ENCODE results near the gene MMP17. TPM values are rescaled to one million over a fixed set of nuclear protein-coding genes. Genes with fewer than 3 reads are reported as not detected.

MMP17 gene
- total RNA-seq, 2 donors from 2014 or later: 10.9 to 12.0 TPM

DNA sequence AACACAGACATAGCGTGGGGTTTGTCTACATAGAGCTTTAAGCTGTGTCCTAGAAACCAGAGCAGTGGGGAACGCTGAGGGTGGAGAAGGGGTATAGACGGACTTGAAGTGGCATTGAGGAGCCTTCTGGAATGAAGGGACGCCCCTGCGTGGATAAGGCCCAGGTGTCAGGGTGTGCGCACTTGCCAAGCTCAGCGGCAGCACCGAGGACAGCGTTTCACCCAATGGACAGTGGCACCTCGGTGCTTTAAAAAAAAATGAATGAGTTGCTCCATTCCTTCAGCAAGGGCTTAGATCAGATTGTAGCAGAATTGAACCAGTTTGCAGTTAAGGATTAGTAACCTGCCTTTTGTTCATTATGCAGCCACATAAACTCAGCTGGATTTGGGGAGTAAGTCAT lies 33.6 kb upstream of the MMP17 start:
- peaks cover 6% of the 10 kb centered on the region for H3K4me1 Mint-ChIP-seq
- no peak overlapping the region for H3K27ac Mint-ChIP-seq
- Histone ChIP-seq H3K4me1 (ENCODE audit: control insufficient read depth, insufficient read depth, low read length) (peaks cover 4% of the 10 kb centered on the region), H3K9ac (ENCODE audit: extremely low read depth, low read length, poor library complexity, severe bottlenecking) (no peak overlapping the region), H3K9me3 (ENCODE audit: control insufficient read depth, low read length) (no peaks in the 10 kb centered on the region), H3K4me3 (ENCODE audit: low read length) (no peak overlapping the region), H3K27me3 (ENCODE audit: control insufficient read depth, insufficient read depth, low read length, poor library complexity, severe bottlenecking) (no peaks in the 10 kb centered on the region), H3K27ac (ENCODE audit: low read depth, low read length) (no peak overlapping the region), H3K36me3 (ENCODE audit: control insufficient read depth, insufficient read depth, low read length) (peaks cover 44% of the 10 kb centered on the region)
- WGBS, 2 experiments (ENCODE audit: insufficient coverage in 1 of 2, insufficient read length in 1 of 2): 93 to 98% methylated on average over 10 of the region's 10 CpGs
- no peak overlapping the region for H3K4me3 Mint-ChIP-seq
- H3K9me3 Mint-ChIP-seq: peaks cover 6% of the 10 kb centered on the region
- TF ChIP-seq, protein P1, sequence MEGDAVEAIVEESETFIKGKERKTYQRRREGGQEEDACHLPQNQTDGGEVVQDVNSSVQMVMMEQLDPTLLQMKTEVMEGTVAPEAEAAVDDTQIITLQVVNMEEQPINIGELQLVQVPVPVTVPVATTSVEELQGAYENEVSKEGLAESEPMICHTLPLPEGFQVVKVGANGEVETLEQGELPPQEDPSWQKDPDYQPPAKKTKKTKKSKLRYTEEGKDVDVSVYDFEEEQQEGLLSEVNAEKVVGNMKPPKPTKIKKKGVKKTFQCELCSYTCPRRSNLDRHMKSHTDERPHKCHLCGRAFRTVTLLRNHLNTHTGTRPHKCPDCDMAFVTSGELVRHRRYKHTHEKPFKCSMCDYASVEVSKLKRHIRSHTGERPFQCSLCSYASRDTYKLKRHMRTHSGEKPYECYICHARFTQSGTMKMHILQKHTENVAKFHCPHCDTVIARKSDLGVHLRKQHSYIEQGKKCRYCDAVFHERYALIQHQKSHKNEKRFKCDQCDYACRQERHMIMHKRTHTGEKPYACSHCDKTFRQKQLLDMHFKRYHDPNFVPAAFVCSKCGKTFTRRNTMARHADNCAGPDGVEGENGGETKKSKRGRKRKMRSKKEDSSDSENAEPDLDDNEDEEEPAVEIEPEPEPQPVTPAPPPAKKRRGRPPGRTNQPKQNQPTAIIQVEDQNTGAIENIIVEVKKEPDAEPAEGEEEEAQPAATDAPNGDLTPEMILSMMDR (conservative IDR thresholded peaks at IDR 0.05): no peak
- H3K36me3 Mint-ChIP-seq (ENCODE audit: low read depth): peaks cover 70% of the 10 kb centered on the region
- no peaks in the 10 kb centered on the region for H3K27me3 Mint-ChIP-seq (ENCODE audit: insufficient read depth)
- DNase-seq: no peak

DNA sequence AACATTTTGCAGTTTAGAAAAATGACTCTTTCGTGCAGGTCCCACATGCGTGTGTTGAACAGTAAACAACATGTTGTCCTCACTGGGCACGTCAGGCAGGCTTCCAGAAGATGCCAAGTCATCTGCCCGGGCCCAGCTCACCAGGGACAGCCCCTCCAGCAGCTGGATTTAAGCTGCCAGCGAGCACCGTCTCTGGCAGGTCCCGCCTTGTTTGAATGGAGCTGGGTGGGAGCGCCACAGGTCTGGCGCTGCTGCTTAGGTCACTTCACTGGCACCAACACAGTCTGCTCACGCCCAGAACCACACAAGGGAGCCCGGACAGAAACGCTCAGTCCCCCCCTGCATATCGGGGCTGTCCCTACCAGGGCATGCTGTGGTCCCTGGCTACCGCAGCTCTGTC lies 33.1 kb upstream of the MMP17 start:
- 89 to 92% methylated on average over 7 to 14 of the region's 14 CpGs for WGBS, 2 experiments (ENCODE audit: insufficient coverage in 1 of 2, insufficient read length in 1 of 2)
- H3K27me3 Mint-ChIP-seq (ENCODE audit: insufficient read depth): no peaks in the 10 kb centered on the region
- Histone ChIP-seq H3K4me3 (ENCODE audit: low read length) (no peak overlapping the region), H3K9ac (ENCODE audit: extremely low read depth, low read length, poor library complexity, severe bottlenecking) (no peak overlapping the region), H3K27ac (ENCODE audit: low read depth, low read length) (no peak overlapping the region), H3K27me3 (ENCODE audit: control insufficient read depth, insufficient read depth, low read length, poor library complexity, severe bottlenecking) (no peaks in the 10 kb centered on the region), H3K9me3 (ENCODE audit: control insufficient read depth, low read length) (no peaks in the 10 kb centered on the region), H3K4me1 (ENCODE audit: control insufficient read depth, insufficient read depth, low read length) (peaks cover 4% of the 10 kb centered on the region), H3K36me3 (ENCODE audit: control insufficient read depth, insufficient read depth, low read length) (peaks cover 39% of the 10 kb centered on the region)
- no peak overlapping the region for H3K27ac Mint-ChIP-seq
- H3K36me3 Mint-ChIP-seq (ENCODE audit: low read depth): peaks cover 70% of the 10 kb centered on the region
- peaks cover 6% of the 10 kb centered on the region for H3K9me3 Mint-ChIP-seq
- TF ChIP-seq, protein P1 (conservative IDR thresholded peaks at IDR 0.05): no peak
- no peak for DNase-seq
- peaks cover 6% of the 10 kb centered on the region for H3K4me1 Mint-ChIP-seq
- H3K4me3 Mint-ChIP-seq: no peak overlapping the region

DNA sequence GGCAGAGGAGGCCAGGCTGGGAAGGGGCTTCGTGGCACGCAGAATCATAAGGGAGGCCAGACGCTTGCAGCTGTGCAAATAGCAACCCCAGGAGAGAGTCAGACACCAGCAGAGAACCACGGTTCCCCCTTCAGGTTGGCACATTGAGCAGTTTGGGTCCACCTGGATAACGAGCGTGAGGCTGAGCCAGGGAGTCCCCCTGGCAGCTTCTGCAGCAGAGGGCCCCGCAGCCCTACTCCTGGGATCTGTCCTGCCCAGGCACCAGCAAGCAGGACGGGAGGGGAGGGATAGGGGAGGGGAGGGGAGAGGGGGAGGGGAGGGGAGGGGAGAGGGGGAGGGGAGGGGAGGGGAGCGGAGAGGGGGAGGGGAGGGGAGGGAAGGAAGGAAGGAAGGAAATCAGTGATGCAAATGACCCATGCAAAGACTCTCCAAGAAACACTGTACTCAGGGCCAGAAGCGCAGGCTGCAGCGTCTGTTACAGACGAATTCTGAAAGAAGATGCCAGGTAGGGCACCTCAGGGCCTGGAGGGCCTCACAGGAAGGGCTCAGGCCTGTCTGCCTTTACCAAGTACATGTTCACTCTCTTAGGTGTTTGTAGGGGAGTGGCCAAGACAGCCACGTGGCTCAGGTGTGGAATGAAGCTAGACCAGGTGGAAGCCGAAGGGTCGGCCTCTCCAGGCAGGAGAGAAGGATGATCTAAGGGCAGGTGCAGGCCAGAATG lies 32.3 kb upstream of the MMP17 start:
- no peak overlapping the region for H3K4me3 ChIP-seq (ENCODE audit: low read length)
- no peak overlapping the region for H3K9ac ChIP-seq (ENCODE audit: extremely low read depth, low read length, poor library complexity, severe bottlenecking)
- peaks cover 36% of the 10 kb centered on the region for H3K36me3 ChIP-seq (ENCODE audit: control insufficient read depth, insufficient read depth, low read length)
- no peaks in the 10 kb centered on the region for H3K27me3 ChIP-seq (ENCODE audit: control insufficient read depth, insufficient read depth, low read length, poor library complexity, severe bottlenecking)
- peaks cover 4% of the 10 kb centered on the region for H3K9me3 Mint-ChIP-seq
- peaks cover 70% of the 10 kb centered on the region for H3K36me3 Mint-ChIP-seq (ENCODE audit: low read depth)
- H3K27ac ChIP-seq (ENCODE audit: low read depth, low read length): no peak overlapping the region
- 78 to 97% methylated on average over 6 to 12 of the region's 15 CpGs for WGBS, 2 experiments (ENCODE audit: insufficient coverage in 1 of 2, insufficient read length in 1 of 2)
- H3K4me3 Mint-ChIP-seq: no peak overlapping the region
- H3K9me3 ChIP-seq (ENCODE audit: control insufficient read depth, low read length): no peaks in the 10 kb centered on the region
- peaks cover 6% of the 10 kb centered on the region for H3K4me1 Mint-ChIP-seq
- TF ChIP-seq, protein P1 (conservative IDR thresholded peaks at IDR 0.05): no peak
- peaks cover 4% of the 10 kb centered on the region for H3K4me1 ChIP-seq (ENCODE audit: control insufficient read depth, insufficient read depth, low read length)
- H3K27me3 Mint-ChIP-seq (ENCODE audit: insufficient read depth): no peaks in the 10 kb centered on the region
- H3K27ac Mint-ChIP-seq: peak overlapping the region; percentile 68
- peak; percentile 78 for DNase-seq
